Omental fat pad (tissue), 4 donors: ENCODE results near the gene KIAA2012. TPM values are rescaled to one million over a fixed set of nuclear protein-coding genes. Genes with fewer than 3 reads are reported as not detected.

Experiments used
- ATAC-seq: fragments of 150-250 bp; one replicate; pipeline ENCODE4 v1.9.1; 2016; ENCODE audit warnings: mild to moderate bottlenecking, moderate library complexity; ENCODE audit not compliant: low FRiP score
- DNase-seq: peaks from one replicate; pipeline ENCODE4 v3.0.0-alpha.2; 2019; ENCODE audit warnings: low spot score
- CTCF ChIP-seq, 3 donors: fragments of 450-650 bp; IDR thresholded peaks; one replicate each; pipeline ENCODE4 v1.5.1; 2016 to 2017; ENCODE audit warnings: antibody characterized with exemption in 3 of 3, mild to moderate bottlenecking in 3 of 3, moderate library complexity in 2 of 3
- total RNA-seq, 4 donors: library from RNA; depleted of rRNA; stranded (reverse); fragments of >200 nt; gene quantifications; one replicate each; pipeline ENCODE4 v1.1.0, GENCODE V29; 2016

Gene KIAA2012
- total RNA-seq, 4 donors from 2014 or later = 0.06 to 0.09 TPM; not detected in 2

GRCh38 chr2:202186641-202187202 is 113.7 kb downstream of the KIAA2012 start:
- TF ChIP-seq CTCF (IDR thresholded peaks at IDR 0.05) = no peak
- ATAC-seq (no peak), DNase-seq (no peak)

GRCh38 chr2:202187570-202187969 is 114.5 kb downstream of the KIAA2012 start:
- no peak for TF ChIP-seq CTCF (IDR thresholded peaks at IDR 0.05)
- no peak for DNase-seq
- ATAC-seq = no peak

GRCh38 chr2:202193305-202193704 is 120.2 kb downstream of the KIAA2012 start:
- DNase-seq (no peak), ATAC-seq (no peak)
- no peak for TF ChIP-seq CTCF (IDR thresholded peaks at IDR 0.05)

- TF ChIP-seq CTCF (IDR thresholded peaks at IDR 0.05) = no peak
- no peak for ATAC-seq
- no peak for DNase-seq
Observed at GRCh38 chr2:202193881-202194353, 120.9 kb downstream of the KIAA2012 start.

GRCh38 chr2:202194418-202194817 is 121.4 kb downstream of the KIAA2012 start:
- no peak for TF ChIP-seq CTCF (IDR thresholded peaks at IDR 0.05)
- no peak for DNase-seq
- ATAC-seq = no peak

- ATAC-seq (no peak), DNase-seq (no peak)
- TF ChIP-seq CTCF (IDR thresholded peaks at IDR 0.05) = no peak
Observed at GRCh38 chr2:202196727-202197126, 123.7 kb downstream of the KIAA2012 start.
